GM23248 (cell line): ENCODE results near the gene OPTC.

ENCODE experiments used
- EZH2 ChIP-seq: fragments of 200-600 bp; sonication (generic); IDR thresholded peaks from 2 replicates; pipeline ENCODE4 v1.6.1; 2018; ENCODE audit warnings: antibody characterized with exemption, mild to moderate bottlenecking; ENCODE audit not compliant: insufficient read depth, poor library complexity, severe bottlenecking
- EZH2phosphoT487 ChIP-seq: fragments of 200-600 bp; sonication (generic); IDR thresholded peaks from 2 replicates; pipeline ENCODE4 v1.6.1; 2018; ENCODE audit warnings: antibody characterized with exemption, moderate library complexity, mild to moderate bottlenecking, low read depth; ENCODE audit not compliant: insufficient read depth

DNA sequence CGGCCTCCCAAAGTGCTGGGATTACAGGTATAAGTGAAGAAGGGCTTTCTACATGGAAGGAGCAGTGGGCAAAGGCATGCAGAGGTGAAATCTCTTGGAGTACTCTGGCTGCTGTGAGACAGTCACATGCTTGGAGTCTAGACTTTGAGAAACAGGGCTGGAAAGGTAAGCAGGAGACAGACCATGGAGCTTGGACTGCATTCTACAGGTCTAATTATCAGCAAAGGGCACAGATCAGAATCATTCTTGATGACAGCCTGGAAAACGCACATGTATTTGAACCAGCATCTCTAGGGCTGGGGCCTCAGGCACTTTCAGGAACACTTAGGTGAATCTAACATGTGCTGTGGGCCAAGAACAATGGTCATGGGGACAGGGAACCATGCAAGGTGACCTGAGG, 25.6 kb upstream of the OPTC start:
- no peak for TF ChIP-seq EZH2phosphoT487
- TF ChIP-seq EZH2, result no peak
